ENCODE results near the gene RERE.

RERE gene

DNA sequence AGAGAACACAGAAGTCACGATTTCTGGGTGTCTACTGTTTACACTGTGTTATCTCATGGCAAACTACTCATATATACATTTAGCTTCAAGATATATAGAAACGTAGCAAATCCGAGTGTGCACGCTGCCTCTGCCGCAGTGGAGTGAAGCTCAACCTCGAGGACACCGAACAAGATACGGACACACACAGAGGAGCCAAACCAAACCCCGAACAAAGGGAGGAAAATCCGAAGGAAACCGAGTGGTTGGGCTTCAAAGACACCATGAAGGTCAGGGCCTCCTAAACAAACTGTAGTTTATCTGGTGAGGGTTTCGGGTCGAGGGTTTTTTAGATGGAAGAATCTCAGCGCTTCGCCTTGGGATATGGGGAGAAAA lies 465.0 kb downstream of the RERE start:
- DNase-seq (ENCODE audit: low read depth, low spot score) = no peak

DNA sequence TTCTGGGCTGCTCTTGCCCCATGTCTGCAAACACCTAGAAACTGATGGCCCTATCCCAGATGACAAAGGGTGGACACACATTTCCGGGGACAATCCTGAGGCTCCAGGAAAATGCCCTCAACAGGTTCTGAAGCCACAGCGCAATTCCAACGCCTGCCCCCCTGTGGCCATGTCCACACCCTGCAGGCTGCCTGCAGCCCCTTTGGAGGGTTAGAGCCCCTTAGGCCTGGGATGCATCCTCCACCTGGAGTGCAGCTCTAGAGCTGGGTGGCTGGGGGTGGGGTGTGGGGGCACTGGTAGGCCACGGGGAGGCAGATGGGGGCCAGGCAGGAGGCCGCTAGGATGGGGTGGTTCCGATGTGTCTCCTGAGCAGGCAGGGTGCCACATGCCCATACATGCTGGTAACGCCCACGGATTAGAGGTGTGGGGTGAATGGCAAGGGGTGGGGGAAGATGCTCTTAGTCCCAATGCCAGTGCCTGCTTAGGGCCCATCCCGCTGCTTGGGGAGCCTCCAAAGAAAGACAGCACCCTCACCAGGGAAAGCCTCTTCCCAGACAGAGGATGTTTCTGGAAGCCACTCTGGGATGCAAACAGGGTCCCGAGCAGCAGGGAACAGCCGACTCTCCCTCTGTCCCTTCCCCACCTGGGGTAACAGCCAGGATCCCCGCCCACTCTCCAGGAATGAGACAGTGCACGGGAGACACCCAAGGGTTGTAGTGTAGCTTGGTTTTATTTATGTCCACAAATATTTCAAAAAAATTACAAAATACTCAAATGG lies 465.6 kb downstream of the RERE start:
- DNase-seq (ENCODE audit: low read depth, low spot score) = no peak

DNA sequence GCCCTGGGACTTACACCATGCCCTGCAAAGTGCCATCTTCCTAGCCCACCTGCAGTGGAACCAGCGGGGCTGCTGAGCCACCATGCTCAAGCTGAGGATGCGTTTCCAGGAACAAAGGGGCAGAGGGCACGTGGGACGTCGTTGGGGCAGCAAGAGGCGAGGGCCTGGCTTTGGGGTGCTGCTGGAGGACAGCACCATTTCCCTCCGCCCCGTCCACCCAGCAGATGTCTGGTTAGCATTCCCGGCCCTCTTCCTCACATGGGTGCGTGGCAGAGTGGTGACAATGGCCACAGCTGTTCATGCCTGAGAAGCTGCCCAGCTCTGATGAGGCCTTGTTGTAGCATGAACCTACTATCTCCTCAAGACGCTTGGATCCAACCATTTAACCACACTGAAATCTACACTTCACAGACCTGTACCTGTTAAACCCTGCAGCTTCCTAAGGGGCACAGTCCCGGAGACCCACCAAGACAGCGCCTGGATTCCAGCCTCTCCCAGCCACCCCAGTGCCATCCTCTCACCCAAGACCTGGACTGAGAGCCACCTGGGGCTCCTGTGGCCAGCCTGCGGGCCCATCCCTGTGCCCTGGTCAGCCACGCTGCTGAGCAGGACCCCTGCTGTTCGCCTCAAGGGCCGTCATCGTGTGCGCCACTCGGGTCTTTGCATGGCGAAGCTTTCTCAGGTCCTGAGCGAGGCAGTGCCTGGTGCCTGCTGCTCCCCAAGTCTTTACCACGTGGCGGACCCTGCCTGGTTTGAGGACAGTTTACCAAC lies 466.3 kb downstream of the RERE start:
- DNase-seq (ENCODE audit: low read depth, low spot score) = no peak

DNA sequence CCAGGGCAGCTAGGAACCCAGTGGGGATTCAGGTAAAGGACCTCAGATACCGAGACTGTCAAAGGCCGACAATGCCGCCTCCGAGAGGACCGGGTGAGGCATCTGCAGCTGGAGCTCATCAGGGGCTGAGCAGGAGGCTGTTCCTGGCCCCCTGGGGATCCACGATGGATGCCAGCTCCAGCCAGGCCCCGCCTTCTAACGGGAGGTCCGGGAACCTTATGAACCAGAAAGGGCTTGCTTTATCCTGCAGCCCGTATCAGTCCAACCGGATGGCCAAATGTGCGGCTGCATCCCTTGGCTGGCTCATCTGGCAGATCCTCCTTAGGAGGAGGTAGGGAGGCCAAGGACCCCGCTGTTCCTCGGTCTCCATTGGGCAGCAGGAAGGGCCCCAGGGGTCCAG lies 467.5 kb downstream of the RERE start:
- no peak for DNase-seq (ENCODE audit: low read depth, low spot score)

DNA sequence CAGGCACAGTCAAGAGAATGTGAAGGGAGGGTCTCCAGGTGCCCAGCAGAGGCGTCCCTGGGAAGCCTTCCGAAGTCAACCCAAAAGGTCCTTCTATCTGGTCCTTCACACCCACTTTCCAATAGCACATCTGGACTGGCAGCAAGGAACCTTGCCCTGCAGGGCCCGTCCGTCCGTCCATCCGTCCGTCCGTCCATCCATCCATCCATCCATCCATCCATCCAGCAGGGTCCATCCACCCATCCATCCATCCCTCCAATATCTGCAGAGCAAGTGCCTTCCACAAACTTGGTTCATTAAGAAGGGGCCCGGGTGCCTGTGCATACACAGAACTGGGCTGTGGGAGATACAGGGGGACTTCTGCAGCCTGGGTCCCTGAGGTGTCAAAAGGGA lies 468.0 kb downstream of the RERE start:
- no peak for DNase-seq (ENCODE audit: low read depth, low spot score)

DNA sequence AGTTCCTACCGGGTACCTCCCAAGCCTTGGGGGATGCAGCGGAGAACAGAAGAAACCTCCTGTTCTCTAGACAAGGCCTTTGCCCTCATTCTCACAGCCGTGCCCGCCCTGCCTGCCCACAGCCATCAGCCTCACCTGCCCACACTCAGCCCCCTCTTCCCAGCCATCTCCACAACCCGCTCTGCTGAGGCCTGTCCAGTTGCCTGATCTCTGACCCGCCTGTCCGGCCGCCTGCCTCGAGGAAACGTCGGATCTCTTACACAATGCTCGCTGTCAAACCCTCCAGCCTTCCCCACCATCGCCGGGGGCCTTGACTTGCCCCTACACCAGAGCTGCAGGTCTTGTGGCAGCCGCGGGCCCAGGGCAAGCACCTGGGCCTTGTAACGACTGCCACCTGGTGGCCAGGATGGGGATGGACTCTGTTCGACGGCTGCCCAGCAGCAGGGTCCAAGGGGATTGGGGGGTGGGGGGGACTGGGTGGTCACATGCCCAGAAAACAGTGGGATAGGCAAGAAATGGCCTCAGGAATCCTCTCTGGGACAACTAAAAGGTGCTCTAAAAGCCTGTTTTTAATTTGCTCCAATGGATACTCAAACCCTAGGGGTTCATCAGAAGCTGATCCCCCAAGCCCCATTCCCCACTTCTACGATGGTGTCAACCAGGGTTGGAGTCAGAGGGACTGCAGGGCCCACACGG lies 468.5 kb downstream of the RERE start:
- DNase-seq (ENCODE audit: low read depth, low spot score) = no peak

DNA sequence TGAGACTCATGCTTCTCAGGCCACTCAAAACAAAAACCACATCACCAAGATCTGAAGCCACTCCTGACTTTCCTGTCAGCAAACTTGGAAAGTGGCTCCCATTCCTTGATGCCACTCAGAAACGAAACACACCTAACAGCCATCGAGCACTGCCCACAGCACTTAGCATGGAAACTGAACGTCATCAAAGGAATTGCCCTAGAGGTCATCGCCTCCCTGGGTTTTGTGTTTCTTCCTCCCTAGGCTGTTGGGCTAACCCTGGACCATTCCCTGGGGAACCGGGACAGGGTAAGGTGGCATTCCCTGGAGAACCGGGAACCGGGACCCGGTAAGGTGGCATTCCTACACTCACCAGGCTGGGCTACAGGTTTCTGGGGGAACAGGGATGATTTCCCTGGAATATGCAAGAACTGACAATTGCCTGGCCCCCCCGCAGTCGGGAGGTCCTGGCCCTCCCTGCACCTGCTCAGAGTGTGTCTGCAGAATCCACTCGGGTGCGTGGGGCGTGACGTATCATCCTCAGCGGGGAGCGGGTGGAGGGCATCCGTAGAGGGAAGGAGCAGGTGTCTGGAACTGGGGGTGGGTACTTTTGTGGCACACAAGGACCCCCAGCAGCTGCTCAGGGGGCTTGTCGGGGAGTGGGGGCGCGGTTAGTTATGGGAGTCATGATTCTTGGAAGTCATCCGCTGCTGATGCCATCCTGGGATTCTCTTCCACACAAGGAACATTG lies 469.2 kb downstream of the RERE start:
- no peak for DNase-seq (ENCODE audit: low read depth, low spot score)

DNA sequence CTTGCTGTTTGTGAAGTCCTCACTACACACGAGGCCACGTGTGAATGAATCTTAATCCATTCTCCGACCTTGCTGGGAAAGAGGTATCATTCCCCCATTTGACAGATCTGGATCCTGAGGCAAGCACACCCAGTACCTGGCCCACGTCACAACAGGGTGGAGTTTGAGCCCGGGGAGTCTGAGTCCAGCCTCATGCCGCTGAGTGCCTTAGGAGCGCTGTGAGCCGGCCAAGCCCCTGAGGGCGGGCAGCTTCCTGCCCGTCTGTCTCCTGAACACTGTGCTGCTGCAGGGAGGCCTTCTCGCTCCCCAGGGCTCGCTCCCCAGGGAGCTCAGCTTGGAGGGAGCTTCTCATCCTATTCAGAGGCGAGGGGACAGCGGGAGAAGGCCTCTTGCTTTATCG lies 469.8 kb downstream of the RERE start:
- DNase-seq (ENCODE audit: low read depth, low spot score) = no peak

DNA sequence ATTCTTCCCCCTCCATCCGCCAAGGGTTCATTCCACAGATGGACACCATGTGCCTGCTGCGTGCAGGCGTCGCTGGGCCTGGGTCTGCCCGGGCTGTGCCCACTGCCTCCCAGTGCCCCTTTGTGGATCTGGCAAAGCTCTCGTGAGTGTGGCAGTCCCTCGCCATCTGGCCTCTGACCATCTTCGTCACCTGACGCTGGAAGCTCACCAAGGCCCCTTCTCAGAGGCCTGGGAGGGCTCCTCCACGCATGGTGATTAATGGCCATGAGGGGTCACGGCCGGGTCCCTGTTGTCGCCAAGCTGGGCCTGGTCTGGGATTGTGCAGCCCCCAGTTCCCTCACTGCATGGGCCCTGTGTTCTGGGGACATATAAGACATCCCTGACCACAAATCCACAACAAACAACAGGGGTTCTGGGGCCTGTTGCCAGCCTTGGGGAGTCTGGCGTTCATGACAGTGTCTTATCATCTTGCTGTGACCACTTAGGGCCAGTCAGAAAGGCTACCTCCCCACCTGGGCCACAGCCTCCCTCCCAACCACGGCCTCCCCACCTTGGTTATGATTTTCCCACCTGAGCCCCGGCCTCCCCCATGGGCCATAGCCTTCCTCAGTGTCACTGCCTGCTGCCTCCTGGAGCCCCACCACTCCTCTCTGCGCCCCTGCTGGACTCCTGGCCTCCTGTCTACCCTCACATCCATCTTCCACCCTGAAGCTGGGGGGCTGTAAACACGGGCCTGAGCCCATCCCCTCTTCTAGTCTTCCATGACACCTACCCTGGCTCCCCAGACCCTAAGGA lies 471.6 kb downstream of the RERE start:
- no peak for DNase-seq (ENCODE audit: low read depth, low spot score)

DNA sequence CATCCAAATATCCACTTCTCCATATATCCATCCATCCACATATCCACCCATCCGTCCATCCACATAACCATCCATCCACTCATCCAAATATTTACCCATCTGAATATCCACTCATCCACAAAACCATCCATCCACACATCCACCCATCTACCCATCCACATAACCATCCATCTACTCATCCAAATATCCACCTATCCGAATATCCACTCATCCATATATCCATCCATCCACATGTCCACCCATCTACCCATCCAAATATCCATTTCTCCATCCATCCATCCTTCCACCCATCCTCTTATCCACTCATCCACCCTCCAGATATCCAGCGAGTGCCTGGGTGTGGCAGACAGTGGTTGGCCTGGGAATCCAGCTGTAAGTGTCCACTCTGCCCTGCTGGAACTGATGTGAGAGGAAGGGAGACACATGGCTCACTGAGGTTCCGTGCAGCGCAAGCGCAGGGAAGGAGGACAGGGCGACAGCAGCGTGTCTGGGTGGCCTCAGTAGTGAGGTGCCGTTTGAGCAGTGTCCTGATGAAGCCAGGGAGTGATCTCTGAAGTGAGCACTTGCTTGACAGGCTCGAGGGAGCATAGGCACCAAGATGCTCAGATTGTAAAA lies 472.4 kb downstream of the RERE start:
- no peak for DNase-seq (ENCODE audit: low read depth, low spot score)

DNA sequence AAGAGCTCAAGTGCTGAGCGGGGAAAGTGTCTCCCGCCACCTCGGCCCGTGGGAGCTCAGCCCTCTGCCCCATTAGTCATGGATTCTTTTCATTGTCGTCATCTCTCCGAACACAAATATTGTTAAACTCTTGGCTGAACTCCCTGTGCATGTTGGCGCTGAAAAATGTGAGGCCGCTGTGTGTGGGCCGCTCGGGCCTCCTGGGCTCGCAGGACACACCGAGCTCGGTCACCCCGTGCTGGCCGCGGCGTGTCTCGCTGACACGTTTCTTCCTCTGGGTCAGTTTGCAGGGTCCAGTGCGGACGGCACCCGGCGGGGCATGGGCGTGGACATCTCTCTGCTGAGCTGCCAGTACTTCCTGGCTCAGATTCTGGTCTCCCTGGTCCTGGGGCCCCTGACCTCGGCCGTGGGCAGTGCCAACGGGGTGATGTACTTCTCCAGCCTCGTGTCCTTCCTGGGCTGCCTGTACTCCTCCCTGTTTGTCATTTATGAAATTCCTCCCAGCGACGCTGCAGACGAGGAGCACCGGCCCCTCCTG lies 473.9 kb downstream of the RERE start:
- peak; percentile 84 for DNase-seq (ENCODE audit: low read depth, low spot score)

DNA sequence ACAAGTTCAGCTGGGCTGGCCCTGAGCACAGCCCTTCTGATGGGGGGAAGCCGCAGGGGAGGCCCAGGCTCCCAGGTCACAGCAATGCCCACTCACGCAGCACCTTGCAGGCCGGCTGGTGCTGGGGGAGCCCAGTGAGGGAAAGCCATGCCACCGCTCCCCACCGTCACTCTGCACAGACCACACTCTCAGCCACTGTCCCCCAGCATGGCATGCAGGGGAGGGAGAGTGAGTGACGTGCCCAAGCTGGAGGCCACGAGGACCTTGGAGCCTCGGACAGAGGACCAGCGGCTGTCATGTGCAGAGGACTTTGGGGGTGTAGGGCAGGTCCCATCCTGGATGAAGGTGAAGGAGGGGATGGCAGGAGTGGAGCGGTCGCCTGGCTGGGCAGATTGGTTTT lies 474.4 kb downstream of the RERE start:
- DNase-seq (ENCODE audit: low read depth, low spot score) = no peak

DNA sequence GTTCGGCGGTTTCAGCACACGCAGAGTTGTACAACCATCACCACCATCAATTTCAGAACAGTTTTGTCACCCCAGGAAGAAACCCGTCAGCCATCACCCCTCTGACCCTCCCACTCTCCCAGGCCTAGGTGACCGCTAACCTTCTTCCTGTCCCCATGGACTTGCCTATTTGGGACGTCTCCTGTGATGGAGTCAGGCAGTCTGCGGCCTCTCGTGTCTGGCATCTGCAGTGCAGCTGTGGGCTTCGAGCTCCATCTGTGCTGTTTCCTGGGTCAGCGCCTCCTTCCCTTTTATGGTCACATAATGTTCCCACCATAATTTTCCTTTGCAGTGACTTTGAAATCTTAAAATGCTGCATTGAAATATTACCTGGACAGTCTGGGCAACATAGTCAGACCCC lies 475.1 kb downstream of the RERE start:
- DNase-seq (ENCODE audit: low read depth, low spot score) = no peak

DNA sequence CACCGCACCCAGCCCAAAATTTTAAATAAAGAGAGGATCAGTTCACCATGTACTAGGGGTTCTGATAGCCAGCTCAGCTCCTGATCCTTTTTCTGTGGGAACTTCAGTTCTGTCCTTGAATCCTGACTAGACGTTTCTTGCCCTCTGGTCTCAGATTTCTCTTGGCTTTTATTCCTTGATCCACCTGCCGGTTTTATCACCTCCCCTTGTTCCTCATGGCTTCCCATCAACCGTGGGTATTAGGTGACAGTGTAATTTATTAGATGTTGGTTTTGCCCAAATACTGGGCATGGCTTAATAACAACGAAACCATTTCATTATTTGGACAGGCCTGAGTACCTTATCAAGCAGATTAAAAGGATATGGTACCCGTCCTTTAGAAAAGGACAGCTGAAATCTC lies 477.0 kb downstream of the RERE start:
- no peak for DNase-seq (ENCODE audit: low read depth, low spot score)

DNA sequence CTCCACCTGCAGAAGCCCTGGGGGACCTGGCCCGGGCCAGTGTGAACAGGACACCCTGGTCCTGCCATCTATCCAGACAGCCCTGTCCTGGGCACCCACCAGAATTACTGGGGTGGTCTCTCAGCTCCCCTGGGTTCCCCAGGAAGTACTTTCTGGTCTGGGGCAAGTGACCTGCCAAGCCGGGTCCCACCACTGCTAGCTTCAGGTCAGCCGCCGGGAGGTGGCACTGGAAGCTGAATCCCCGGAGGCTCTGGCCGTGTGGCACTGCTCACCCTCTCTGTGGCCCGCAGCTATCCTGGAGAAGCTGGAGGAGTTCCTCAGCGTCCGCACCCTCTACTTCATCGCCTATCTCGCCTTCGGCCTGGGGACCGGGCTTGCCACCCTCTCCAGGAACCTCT lies 478.2 kb downstream of the RERE start:
- no peak for DNase-seq (ENCODE audit: low read depth, low spot score)

DNA sequence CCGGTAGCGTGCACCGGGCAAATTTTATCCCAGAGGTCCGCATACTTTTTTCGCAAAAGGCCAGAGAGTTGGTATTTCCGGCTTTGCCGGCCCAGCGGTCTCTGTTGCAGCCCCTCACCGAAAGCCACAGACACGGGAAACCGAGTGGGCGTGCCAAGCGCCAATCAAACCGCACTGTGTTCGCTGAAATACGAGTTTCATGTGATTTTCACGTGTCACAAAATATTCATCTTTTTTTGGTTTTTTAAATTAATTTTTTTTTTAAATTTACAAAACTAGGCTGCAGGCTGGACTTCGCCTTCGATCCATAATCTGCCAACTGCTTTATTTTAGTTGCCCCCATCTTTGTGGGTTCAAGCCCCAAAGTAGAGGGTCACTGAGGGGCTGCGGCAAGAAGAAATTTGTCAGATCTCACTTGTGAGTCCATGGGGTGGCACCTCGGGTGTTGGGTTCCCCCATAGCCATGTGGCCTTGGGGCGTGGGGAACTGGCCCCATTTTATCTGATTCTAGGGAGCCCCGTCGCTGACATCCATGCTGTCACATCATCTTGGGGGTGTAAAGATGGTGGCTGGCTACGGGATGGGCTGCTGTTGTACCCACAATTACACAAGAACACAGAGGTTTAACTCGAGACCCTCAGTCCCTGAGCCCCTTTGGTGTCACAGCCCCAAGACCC lies 478.8 kb downstream of the RERE start:
- no peak for DNase-seq (ENCODE audit: low read depth, low spot score)

DNA sequence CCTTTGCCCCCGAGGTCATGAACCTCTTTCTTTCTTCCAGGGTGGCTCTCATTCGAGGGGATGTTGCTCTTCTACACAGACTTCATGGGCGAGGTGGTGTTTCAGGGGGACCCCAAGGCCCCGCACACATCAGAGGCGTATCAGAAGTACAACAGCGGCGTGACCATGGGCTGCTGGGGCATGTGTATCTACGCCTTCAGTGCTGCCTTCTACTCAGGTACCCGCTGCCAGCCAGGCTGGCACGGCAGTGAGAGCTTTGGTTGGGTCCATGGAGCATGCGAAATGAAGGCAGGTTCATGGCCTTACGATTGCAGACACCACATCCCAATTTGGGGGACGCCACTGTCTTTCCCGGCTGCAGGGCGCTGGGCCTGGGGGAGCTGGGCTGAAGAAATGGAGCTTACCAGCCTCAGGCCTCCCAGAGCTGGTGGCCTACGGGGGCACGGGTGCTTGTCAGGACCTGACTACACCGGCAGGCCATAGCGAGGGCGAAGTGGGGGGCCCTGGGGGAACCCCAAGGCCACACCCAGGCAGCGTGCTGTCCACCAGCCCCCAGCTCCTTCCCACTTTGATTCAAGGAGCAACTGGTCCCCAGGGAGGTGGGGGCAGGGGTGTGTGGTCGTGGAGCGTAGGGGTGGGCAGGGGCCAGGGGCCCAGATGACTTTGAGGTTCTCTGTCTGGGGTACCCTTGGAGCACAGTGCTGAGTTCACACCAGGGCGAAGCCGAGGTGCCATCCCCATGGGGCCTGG lies 479.5 kb downstream of the RERE start:
- no peak for DNase-seq (ENCODE audit: low read depth, low spot score)

DNA sequence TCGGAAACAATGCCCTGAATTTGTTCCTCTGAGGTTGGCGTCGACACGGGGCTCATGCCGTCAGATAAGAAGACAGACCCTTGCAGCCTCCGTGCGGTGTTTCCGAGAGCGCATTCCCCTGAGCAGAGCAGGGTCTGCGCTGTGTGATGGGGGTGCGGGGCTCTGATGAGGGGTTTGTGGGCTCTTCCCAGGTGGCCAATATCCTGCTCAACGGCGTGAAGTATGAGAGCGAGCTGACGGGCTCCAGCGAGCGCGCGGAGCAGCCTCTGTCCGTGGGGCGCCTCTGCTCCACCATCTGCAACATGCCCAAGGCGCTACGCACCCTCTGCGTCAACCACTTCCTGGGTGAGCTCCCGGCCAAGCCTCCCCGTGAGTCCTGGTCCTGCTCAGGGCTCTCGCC lies 482.2 kb downstream of the RERE start:
- DNase-seq (ENCODE audit: low read depth, low spot score) = no peak
